ENCODE results near the gene APLP1.

The APLP1 gene

DNA sequence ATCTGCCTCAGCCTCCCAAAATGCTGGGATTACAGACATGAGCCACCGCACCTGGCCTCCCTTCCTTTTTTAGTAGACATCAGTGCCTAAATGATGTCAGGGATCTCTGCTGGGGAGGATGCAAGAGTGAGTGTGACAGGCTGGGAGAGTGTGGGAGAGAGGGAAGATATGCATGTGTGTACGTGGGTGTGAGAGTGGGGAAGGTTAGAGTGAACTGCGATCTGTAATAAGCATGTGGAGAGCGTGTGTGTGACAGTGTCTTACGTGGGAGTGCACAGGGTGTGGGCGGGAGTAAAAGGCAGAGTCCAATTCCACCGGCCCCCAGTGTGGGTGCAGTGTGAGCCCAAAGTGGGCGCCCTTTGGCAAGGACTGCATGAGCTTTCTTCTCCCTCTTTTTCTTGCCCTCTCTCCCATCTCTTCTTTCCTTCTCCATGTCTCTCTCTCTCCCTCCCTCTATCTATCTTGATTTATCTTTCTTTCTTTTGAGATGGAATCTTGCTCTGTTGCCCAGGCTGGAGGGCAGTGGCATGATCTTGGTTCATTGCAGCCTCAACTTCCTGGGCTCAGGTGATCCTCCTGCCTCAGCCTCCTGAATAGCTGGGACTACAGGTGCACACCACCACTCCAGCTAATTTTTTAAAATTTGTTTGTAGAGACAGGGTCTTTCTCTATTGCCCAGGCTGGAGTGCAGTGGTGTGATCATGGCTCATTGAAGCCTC lies 15.2 kb upstream of the APLP1 start:
- DNase-seq = no peak

- no peak for DNase-seq
Measured at GRCh38 chr19:35856546-35857149, 11.7 kb upstream of the APLP1 start, which contains the start of gene KIRREL2. KIRREL2 (plus strand) TSS chr19:35856911; CDS start chr19:35857120, 209 bp downstream.

GRCh38 chr19:35858311-35858710 lies 10.1 kb upstream of the APLP1 start:
- no peak for DNase-seq

DNA sequence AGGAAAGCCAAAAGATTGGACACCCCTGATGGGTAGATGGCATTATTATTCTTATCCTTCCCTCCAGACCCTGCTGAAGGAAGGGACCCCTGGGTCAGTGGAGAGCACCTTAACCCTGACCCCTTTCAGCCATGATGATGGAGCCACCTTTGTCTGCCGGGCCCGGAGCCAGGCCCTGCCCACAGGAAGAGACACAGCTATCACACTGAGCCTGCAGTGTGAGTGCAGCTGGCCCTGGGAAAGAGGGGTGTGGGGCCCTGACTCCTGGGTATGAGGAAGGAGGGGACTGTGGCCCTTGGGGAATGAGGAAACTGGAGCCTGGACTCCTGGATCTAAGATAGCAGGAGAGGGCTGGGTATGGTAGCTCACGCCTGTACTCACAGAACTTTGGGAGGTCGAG lies 9.0 kb upstream of the APLP1 start:
- DNase-seq = no peak

DNA sequence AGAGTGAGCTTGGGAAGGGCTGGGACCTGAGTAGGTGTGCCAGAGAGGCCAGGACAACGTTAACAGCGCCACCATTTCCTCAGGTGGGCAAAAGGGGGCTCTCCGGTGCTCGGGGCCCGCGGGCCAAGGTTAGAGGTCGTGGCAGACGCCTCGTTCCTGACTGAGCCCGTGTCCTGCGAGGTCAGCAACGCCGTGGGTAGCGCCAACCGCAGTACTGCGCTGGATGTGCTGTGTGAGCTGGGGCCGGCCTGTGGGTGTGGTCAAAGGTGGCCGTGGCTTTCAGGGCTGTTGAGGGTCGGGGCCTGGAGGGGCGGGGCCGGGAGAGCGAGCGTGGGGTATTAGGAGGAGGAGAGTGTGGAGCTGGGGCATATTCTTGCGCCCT lies 7.9 kb upstream of the APLP1 start:
- DNase-seq = no peak

DNA sequence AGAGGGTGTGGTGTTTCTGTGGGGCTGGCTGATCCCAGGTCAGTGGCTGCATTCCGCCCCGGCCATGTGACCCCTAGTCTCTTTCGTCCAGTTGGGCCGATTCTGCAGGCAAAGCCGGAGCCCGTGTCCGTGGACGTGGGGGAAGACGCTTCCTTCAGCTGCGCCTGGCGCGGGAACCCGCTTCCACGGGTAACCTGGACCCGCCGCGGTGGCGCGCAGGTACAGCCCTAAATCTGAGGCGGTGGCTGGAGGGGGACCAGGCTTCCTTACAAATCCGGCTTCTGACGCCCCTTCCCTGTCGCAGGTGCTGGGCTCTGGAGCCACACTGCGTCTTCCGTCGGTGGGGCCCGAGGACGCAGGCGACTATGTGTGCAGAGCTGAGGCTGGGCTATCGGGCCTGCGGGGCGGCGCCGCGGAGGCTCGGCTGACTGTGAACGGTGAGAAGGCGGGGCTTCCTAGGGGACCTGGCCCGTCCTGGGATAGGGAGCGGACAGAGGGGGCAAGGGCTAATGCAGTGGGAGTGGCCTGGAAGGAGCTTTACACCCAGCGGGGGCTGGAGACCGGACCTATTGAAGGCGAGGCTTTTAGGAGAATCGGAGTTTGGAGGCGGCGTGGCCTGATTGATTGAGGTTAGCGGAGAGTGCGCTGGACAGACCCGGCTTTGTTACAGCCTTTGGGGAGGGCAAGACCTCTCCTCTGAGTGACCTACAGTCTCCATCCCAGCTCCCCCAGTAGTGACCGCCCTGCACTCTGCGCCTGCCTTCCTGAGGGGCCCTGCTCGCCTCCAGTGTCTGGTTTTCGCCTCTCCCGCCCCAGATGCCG lies 7.3 kb upstream of the APLP1 start:
- DNase-seq = no peak

- DNase-seq = no peak
Measured at GRCh38 chr19:35861640-35862160, 6.7 kb upstream of the APLP1 start.

- no peak for DNase-seq
Measured at GRCh38 chr19:35862528-35862927, 5.8 kb upstream of the APLP1 start.

- no peak for DNase-seq
Measured at GRCh38 chr19:35863018-35863417, 5.4 kb upstream of the APLP1 start.

DNA sequence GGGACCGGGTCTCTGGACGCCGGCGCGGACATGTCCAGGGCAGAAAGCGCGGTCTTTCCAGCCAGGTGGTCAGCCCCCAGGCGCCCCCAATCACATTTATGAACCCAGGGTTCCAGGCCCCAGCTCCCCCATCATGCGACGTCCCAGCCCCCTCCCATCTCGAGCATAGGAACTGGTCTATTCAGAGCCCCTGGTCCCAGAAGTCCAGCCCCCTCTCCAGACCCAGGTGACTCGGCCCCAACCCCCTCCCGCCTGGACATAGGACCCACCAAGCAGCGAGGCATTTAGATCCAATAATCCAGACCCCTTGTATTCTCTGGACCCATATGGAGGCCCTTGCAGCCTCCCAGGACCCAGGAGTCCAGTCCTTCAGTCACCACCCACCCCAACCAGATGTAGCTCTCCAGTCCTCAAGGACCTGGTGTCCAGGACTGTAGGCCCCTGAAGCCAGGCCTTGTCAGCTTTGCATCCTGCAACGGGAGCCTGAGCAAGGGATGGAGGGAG lies 501 bp downstream of the APLP1 start:
- DNase-seq = no peak

GRCh38 chr19:35869327-35870123 lies 1.2 kb downstream of the APLP1 start:
- DNase-seq = peak; percentile 93

DNA sequence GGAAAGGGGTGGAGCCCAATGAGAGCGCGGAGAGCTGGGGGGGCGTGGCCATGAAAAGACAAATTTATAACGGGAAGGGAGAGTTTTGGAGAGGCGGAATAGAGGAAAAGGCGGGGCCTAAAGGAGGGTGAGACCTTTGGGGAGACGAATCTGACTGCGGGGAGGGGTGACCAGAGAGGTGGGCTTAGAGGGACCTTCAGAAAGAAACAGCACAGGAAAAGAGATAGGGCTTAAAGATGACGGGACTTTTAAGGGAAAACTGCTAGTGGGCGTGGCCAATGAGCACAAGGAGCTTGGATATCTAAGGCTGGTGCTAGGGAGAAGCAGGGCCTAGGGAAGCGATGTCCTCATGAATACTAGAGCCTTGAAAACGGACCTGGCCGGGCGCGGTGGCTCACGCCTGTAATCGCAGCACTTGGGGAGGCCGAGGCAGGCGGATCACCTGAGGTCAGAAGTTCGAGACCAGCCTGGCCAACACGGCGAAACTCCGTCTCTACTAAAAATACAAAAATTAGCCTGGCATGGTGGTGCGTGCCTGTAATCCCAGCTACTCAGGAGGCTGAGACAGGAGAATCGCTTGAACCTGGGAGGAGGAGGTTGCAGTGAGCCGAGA lies 1.9 kb downstream of the APLP1 start:
- DNase-seq = peak; percentile 62

DNA sequence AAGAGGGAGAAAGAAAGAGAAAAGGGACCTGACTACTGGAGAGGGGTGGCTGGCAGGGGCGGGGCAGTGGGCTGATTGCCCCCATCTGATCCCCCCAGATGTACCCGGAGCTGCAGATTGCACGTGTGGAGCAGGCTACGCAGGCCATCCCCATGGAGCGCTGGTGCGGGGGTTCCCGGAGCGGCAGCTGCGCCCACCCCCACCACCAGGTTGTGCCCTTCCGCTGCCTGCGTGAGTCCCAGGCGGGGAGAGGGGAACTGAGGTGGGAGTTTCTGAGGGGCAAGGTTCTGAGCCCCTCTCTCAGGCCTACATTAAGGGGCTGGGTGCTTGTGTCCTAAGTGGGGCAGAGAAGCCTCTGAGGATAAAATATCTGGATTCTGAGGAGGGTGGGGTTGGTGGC lies 2.4 kb downstream of the APLP1 start:
- DNase-seq = no peak

DNA sequence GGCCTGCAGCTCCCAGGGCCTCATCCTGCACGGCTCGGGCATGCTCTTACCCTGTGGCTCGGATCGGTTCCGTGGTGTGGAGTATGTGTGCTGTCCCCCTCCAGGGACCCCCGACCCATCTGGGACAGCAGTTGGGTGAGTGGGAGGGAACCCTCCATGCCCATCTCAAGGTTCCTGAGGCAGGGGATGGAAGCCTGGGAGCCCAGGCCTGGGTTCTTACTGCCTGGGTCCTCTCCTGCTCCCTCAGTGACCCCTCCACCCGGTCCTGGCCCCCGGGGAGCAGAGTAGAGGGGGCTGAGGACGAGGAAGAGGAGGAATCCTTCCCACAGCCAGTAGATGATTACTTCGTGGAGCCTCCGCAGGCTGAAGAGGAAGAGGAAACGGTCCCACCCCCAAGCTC lies 3.2 kb downstream of the APLP1 start:
- DNase-seq = no peak

DNA sequence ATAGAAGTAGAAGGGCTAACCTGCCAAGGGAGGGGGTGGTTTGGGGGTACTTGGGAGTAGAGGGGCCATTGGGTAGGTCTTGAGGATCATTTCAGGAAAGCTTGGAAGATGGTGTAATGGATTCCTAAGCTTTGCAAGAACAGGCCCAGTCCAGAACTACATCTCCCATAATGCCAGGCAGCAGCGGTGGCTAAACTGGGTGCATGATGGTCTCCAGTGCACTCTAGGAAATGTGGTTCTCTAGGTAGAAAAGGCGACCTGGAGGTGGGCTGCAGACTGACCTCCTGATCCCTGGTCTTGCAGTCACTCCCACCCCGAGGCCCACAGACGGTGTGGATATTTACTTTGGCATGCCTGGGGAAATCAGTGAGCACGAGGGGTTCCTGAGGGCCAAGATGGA lies 3.8 kb downstream of the APLP1 start:
- no peak for DNase-seq

- DNase-seq = no peak
Measured at GRCh38 chr19:35874392-35874930, 6.1 kb downstream of the APLP1 start.

DNA sequence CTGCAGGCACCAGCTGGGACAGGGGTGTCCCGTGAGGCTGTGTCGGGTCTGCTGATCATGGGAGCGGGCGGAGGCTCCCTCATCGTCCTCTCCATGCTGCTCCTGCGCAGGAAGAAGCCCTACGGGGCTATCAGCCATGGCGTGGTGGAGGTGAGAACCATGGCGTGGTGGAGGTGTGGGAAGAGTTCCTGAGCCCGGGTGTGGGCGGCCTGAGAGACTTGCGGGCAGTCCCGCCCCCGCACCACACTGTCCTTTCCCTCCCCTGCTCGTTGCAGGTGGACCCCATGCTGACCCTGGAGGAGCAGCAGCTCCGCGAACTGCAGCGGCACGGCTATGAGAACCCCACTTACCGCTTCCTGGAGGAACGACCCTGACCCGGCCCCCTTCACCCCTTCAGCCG lies 10.7 kb downstream of the APLP1 start:
- no peak for DNase-seq

DNA sequence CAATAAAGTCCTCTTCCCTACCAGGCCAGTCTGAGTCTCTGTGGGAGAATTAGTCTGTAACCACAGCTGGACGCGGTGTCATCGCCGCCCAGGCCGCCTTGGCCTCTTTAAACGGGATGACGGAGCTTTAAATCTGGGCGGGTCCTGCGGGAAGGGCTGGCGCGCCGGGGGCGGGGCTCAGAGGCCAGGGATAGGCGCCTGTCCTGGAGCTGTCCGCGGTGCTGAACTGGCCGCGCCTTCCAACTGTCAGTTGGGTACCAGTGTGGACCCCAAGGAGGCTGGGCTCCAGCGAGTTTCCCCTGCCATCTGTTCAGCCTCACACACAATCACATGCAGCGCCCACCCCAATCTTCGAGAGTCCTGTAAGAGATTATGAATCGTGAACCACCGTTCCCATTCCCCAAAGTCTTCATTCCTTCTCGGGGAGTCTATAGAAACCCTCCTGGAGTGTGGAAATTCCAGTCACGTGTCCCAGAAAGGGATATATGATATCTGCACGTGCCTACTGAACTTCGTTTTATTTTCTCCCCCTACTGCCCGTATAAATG lies 11.5 kb downstream of the APLP1 start:
- no peak for DNase-seq

- DNase-seq = peak; percentile 73
Measured at GRCh38 chr19:35882114-35882832, 13.9 kb downstream of the APLP1 start.

DNA sequence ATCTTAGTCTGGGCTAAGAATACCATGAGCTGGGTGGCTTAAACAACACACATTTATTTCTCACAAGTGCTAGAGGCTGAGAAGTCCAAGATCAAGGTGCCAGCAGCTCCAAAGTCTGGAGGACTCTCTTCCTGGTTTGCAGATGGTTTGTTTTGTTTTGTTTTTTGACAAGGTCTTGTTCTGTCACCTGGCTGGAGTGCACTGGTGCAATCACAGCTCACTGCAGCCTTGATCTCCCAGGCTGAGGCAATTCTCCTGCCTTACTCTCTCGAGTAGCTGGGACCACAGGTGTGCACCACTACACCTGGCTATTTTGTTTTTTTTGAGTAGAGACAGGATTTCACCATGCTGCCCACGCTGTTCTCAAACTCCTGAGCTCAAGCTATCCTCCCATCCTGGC lies 15.5 kb downstream of the APLP1 start:
- no peak for DNase-seq

GRCh38 chr19:35885225-35885738 lies 16.9 kb downstream of the APLP1 start:
- no peak for DNase-seq
